Measurements from ENCODE around the gene LRPAP1.

The LRPAP1 gene

GRCh38 chr4:3501126-3501824 lies 30.9 kb downstream of the LRPAP1 start:
- Histone ChIP-seq H2BK15ac (replicated peaks; ENCODE audit: low read depth) (no peak overlapping the region), H3K18ac (ENCODE audit: low read length) (no peak overlapping the region), H3K4ac (ENCODE audit: low read depth, low read length) (no peak overlapping the region), H3K23ac (ENCODE audit: low read length) (no peak overlapping the region), H3K4me3 (ENCODE audit: low read length) (no peak overlapping the region), H3K27ac (ENCODE audit: low read depth, low read length) (no peak overlapping the region), H3K9ac (ENCODE audit: low read length) (no peak overlapping the region), H3K4me1 (ENCODE audit: control insufficient read depth, low read depth, low read length) (no peaks in the 10 kb centered on the region), H4K5ac (ENCODE audit: low read length) (no peak overlapping the region), H3K36me3 (ENCODE audit: control insufficient read depth, insufficient read depth, low read length) (no peaks in the 10 kb centered on the region), H2BK5ac (ENCODE audit: low read length) (no peak overlapping the region), H3K56ac (ENCODE audit: low read length) (no peak overlapping the region), H4K8ac (ENCODE audit: low read depth, low read length) (no peak overlapping the region), H3K27me3 (ENCODE audit: insufficient read depth, low read length, poor library complexity) (no peaks in the 10 kb centered on the region), H3K4me2 (ENCODE audit: low read length) (no peak overlapping the region), H2BK120ac (ENCODE audit: low read depth, low read length) (no peak overlapping the region), H3K79me2 (ENCODE audit: control insufficient read depth, insufficient read depth, low read length) (no peaks in the 10 kb centered on the region), H3K79me1 (ENCODE audit: low read length) (no peaks in the 10 kb centered on the region), H2AK5ac (ENCODE audit: low read length) (no peak overlapping the region)
- DNase-seq = no peak
- no CpG with 5 or more reads among the region's 24 CpGs for WGBS (ENCODE audit: extremely low coverage, insufficient coverage, low lambda C conversion rate)

- Histone ChIP-seq H2BK120ac (ENCODE audit: low read depth, low read length) (no peak overlapping the region), H3K36me3 (ENCODE audit: control insufficient read depth, insufficient read depth, low read length) (no peaks in the 10 kb centered on the region), H3K4me1 (ENCODE audit: control insufficient read depth, low read depth, low read length) (no peaks in the 10 kb centered on the region), H2BK15ac (replicated peaks; ENCODE audit: low read depth) (no peak overlapping the region), H3K27me3 (ENCODE audit: insufficient read depth, low read length, poor library complexity) (no peaks in the 10 kb centered on the region), H3K4ac (ENCODE audit: low read depth, low read length) (no peak overlapping the region), H2BK5ac (ENCODE audit: low read length) (no peak overlapping the region), H3K56ac (ENCODE audit: low read length) (no peak overlapping the region), H3K18ac (ENCODE audit: low read length) (no peak overlapping the region), H3K9ac (ENCODE audit: low read length) (no peak overlapping the region), H3K4me3 (ENCODE audit: low read length) (no peak overlapping the region), H3K27ac (ENCODE audit: low read depth, low read length) (no peak overlapping the region), H3K4me2 (ENCODE audit: low read length) (no peak overlapping the region), H3K79me2 (ENCODE audit: control insufficient read depth, insufficient read depth, low read length) (no peaks in the 10 kb centered on the region), H2AK5ac (ENCODE audit: low read length) (no peak overlapping the region), H3K79me1 (ENCODE audit: low read length) (no peaks in the 10 kb centered on the region), H4K8ac (ENCODE audit: low read depth, low read length) (no peak overlapping the region), H3K23ac (ENCODE audit: low read length) (no peak overlapping the region), H4K5ac (ENCODE audit: low read length) (no peak overlapping the region)
- WGBS (ENCODE audit: extremely low coverage, insufficient coverage, low lambda C conversion rate) = no CpG with 5 or more reads among the region's 29 CpGs
- no peak for DNase-seq
These were observed 31.6 kb downstream of the LRPAP1 start for GRCh38 chr4:3500634-3501101.

GRCh38 chr4:3500111-3500510 lies 32.1 kb downstream of the LRPAP1 start:
- Histone ChIP-seq H2BK120ac (ENCODE audit: low read depth, low read length) (no peak overlapping the region), H3K27me3 (ENCODE audit: insufficient read depth, low read length, poor library complexity) (no peaks in the 10 kb centered on the region), H3K4me2 (ENCODE audit: low read length) (no peak overlapping the region), H3K36me3 (ENCODE audit: control insufficient read depth, insufficient read depth, low read length) (no peaks in the 10 kb centered on the region), H3K4me3 (ENCODE audit: low read length) (no peak overlapping the region), H3K4me1 (ENCODE audit: control insufficient read depth, low read depth, low read length) (no peaks in the 10 kb centered on the region), H2BK15ac (replicated peaks; ENCODE audit: low read depth) (no peak overlapping the region), H3K56ac (ENCODE audit: low read length) (no peak overlapping the region), H4K8ac (ENCODE audit: low read depth, low read length) (no peak overlapping the region), H3K18ac (ENCODE audit: low read length) (no peak overlapping the region), H3K9ac (ENCODE audit: low read length) (no peak overlapping the region), H3K4ac (ENCODE audit: low read depth, low read length) (no peak overlapping the region), H3K23ac (ENCODE audit: low read length) (no peak overlapping the region), H2AK5ac (ENCODE audit: low read length) (no peak overlapping the region), H3K79me2 (ENCODE audit: control insufficient read depth, insufficient read depth, low read length) (no peaks in the 10 kb centered on the region), H2BK5ac (ENCODE audit: low read length) (no peak overlapping the region), H3K27ac (ENCODE audit: low read depth, low read length) (no peak overlapping the region), H3K79me1 (ENCODE audit: low read length) (no peaks in the 10 kb centered on the region), H4K5ac (ENCODE audit: low read length) (no peak overlapping the region)
- WGBS (ENCODE audit: extremely low coverage, insufficient coverage, low lambda C conversion rate) = no CpG with 5 or more reads among the region's 17 CpGs
- DNase-seq = no peak

GRCh38 chr4:3499710-3500109 lies 32.5 kb downstream of the LRPAP1 start:
- no peak overlapping the region for H2BK5ac ChIP-seq (ENCODE audit: low read length)
- no peak overlapping the region for H3K23ac ChIP-seq (ENCODE audit: low read length)
- H3K9ac ChIP-seq (ENCODE audit: low read length) = no peak overlapping the region
- no peak overlapping the region for H2BK15ac ChIP-seq (replicated peaks; ENCODE audit: low read depth)
- H2AK5ac ChIP-seq (ENCODE audit: low read length) = no peak overlapping the region
- no peak for DNase-seq
- H3K18ac ChIP-seq (ENCODE audit: low read length) = no peak overlapping the region
- H3K27ac ChIP-seq (ENCODE audit: low read depth, low read length) = no peak overlapping the region
- H3K79me1 ChIP-seq (ENCODE audit: low read length) = no peaks in the 10 kb centered on the region
- H4K8ac ChIP-seq (ENCODE audit: low read depth, low read length) = no peak overlapping the region
- H3K4ac ChIP-seq (ENCODE audit: low read depth, low read length) = no peak overlapping the region
- WGBS (ENCODE audit: extremely low coverage, insufficient coverage, low lambda C conversion rate) = no CpG with 5 or more reads among the region's 12 CpGs
- H4K5ac ChIP-seq (ENCODE audit: low read length) = no peak overlapping the region
- H3K4me3 ChIP-seq (ENCODE audit: low read length) = no peak overlapping the region
- H3K36me3 ChIP-seq (ENCODE audit: control insufficient read depth, insufficient read depth, low read length) = no peaks in the 10 kb centered on the region
- H3K27me3 ChIP-seq (ENCODE audit: insufficient read depth, low read length, poor library complexity) = no peaks in the 10 kb centered on the region
- no peaks in the 10 kb centered on the region for H3K79me2 ChIP-seq (ENCODE audit: control insufficient read depth, insufficient read depth, low read length)
- no peaks in the 10 kb centered on the region for H3K4me1 ChIP-seq (ENCODE audit: control insufficient read depth, low read depth, low read length)
- H3K56ac ChIP-seq (ENCODE audit: low read length) = no peak overlapping the region
- H2BK120ac ChIP-seq (ENCODE audit: low read depth, low read length) = no peak overlapping the region
- H3K4me2 ChIP-seq (ENCODE audit: low read length) = no peak overlapping the region

GRCh38 chr4:3498901-3499510 lies 33.2 kb downstream of the LRPAP1 start:
- Histone ChIP-seq H4K5ac (ENCODE audit: low read length) (no peak overlapping the region), H3K79me1 (ENCODE audit: low read length) (no peaks in the 10 kb centered on the region), H2BK15ac (replicated peaks; ENCODE audit: low read depth) (no peak overlapping the region), H3K79me2 (ENCODE audit: control insufficient read depth, insufficient read depth, low read length) (no peaks in the 10 kb centered on the region), H3K36me3 (ENCODE audit: control insufficient read depth, insufficient read depth, low read length) (no peaks in the 10 kb centered on the region), H3K4ac (ENCODE audit: low read depth, low read length) (no peak overlapping the region), H3K4me3 (ENCODE audit: low read length) (no peak overlapping the region), H3K18ac (ENCODE audit: low read length) (no peak overlapping the region), H3K56ac (ENCODE audit: low read length) (no peak overlapping the region), H2BK120ac (ENCODE audit: low read depth, low read length) (no peak overlapping the region), H3K23ac (ENCODE audit: low read length) (no peak overlapping the region), H3K9ac (ENCODE audit: low read length) (no peak overlapping the region), H2AK5ac (ENCODE audit: low read length) (no peak overlapping the region), H4K8ac (ENCODE audit: low read depth, low read length) (no peak overlapping the region), H3K27me3 (ENCODE audit: insufficient read depth, low read length, poor library complexity) (no peaks in the 10 kb centered on the region), H3K4me1 (ENCODE audit: control insufficient read depth, low read depth, low read length) (no peaks in the 10 kb centered on the region), H3K27ac (ENCODE audit: low read depth, low read length) (no peak overlapping the region), H3K4me2 (ENCODE audit: low read length) (no peak overlapping the region), H2BK5ac (ENCODE audit: low read length) (no peak overlapping the region)
- DNase-seq = no peak
- no CpG with 5 or more reads among the region's 20 CpGs for WGBS (ENCODE audit: extremely low coverage, insufficient coverage, low lambda C conversion rate)
